LNCAP (cell line): ENCODE measurements around the gene RER1.

Source experiments
- CTCF ChIP-seq: fragments of 450-650 bp; IDR thresholded peaks from 2 replicates; pipeline ENCODE4 v1.5.1; 2017; ENCODE audit warnings: mild to moderate bottlenecking

The RER1 gene

GRCh38 chr1:2351723-2352122 lies 39.9 kb upstream of the RER1 start:
- TF ChIP-seq CTCF, result no peak

GRCh38 chr1:2352341-2352896 lies 39.2 kb upstream of the RER1 start:
- no peak for TF ChIP-seq CTCF

- no peak for TF ChIP-seq CTCF
Observed at GRCh38 chr1:2352897-2353550, 38.6 kb upstream of the RER1 start.

GRCh38 chr1:2353551-2354438 lies 37.8 kb upstream of the RER1 start:
- no peak for TF ChIP-seq CTCF

GRCh38 chr1:2354511-2355372 lies 36.9 kb upstream of the RER1 start:
- no peak for TF ChIP-seq CTCF

- TF ChIP-seq CTCF, result no peak
Observed at GRCh38 chr1:2355373-2356261, 36.0 kb upstream of the RER1 start.
